HTR-8/SVneo (cell line): ENCODE results near the gene TSBP1.
"Not testable (repeated sequence)": the region's sequence is repeated elsewhere in the genome, so short reads cannot be mapped to it uniquely, and the experiment has no call there.

Experiments used
- DNase-seq: peaks from one replicate; pipeline ENCODE4 v3.0.0; 2011; ENCODE audit warnings: low spot score, mixed read lengths; ENCODE audit not compliant: insufficient read length
- FAIRE-seq: peaks from 2 replicates; lab custom pipeline; 2011; peaks lifted over from hg19 to GRCh38; lab: Jason Lieb, UNC

TSBP1 gene

GRCh38 chr6:32382757-32383420, 11.2 kb upstream of the TSBP1 start:
- no peak for FAIRE-seq

GRCh38 chr6:32379545-32379944, 7.8 kb upstream of the TSBP1 start:
- no peak for DNase-seq
- no peak for FAIRE-seq

More at GRCh38 chr6:32382757-32383420, 11.2 kb upstream of the TSBP1 start:
- no peak for DNase-seq

- no peak for DNase-seq
- no peak for FAIRE-seq
Measured at GRCh38 chr6:32375739-32376529, 4.2 kb upstream of the TSBP1 start.

- DNase-seq (no peak), FAIRE-seq (no peak)
Measured at GRCh38 chr6:32371229-32371628, 474 bp downstream of the TSBP1 start.

- FAIRE-seq = no peak
- no peak for DNase-seq
Measured at GRCh38 chr6:32370505-32370904, 1.2 kb downstream of the TSBP1 start.

- DNase-seq (peak; percentile 41), FAIRE-seq (no peak)
Measured at GRCh38 chr6:32369660-32370059, 2.0 kb downstream of the TSBP1 start.

GRCh38 chr6:32367644-32368043, 4.1 kb downstream of the TSBP1 start:
- FAIRE-seq = no peak
- DNase-seq = no peak

GRCh38 chr6:32359225-32359624, 12.5 kb downstream of the TSBP1 start:
- not testable (repeated sequence) for DNase-seq, FAIRE-seq

- FAIRE-seq, DNase-seq: not testable (repeated sequence)
Measured at GRCh38 chr6:32358548-32358947, 13.2 kb downstream of the TSBP1 start.

- no peak for FAIRE-seq
- DNase-seq = no peak
Measured at GRCh38 chr6:32355018-32355417, 16.7 kb downstream of the TSBP1 start.

- no peak for FAIRE-seq
- no peak for DNase-seq
Measured at GRCh38 chr6:32353348-32353747, 18.4 kb downstream of the TSBP1 start.

GRCh38 chr6:32340242-32340641, 31.5 kb downstream of the TSBP1 start:
- FAIRE-seq (no peak), DNase-seq (no peak)

GRCh38 chr6:32337186-32337805, 34.4 kb downstream of the TSBP1 start:
- FAIRE-seq (no peak), DNase-seq (no peak)

GRCh38 chr6:32332433-32332832, 39.3 kb downstream of the TSBP1 start:
- no peak for FAIRE-seq
- no peak for DNase-seq

- FAIRE-seq = no peak
- DNase-seq = no peak
Measured at GRCh38 chr6:32329141-32329540, 42.6 kb downstream of the TSBP1 start.

GRCh38 chr6:32327103-32327502, 44.6 kb downstream of the TSBP1 start:
- FAIRE-seq = no peak
- no peak for DNase-seq

- FAIRE-seq (no peak), DNase-seq (no peak)
Measured at GRCh38 chr6:32318501-32318900, 53.2 kb downstream of the TSBP1 start.

GRCh38 chr6:32317541-32317940, 54.2 kb downstream of the TSBP1 start:
- DNase-seq (no peak), FAIRE-seq (no peak)

GRCh38 chr6:32313964-32314363, 57.7 kb downstream of the TSBP1 start:
- FAIRE-seq (no peak), DNase-seq (no peak)

- DNase-seq (no peak), FAIRE-seq (no peak)
Measured at GRCh38 chr6:32298632-32299336, 72.9 kb downstream of the TSBP1 start.

- not testable (repeated sequence) for FAIRE-seq
Measured at GRCh38 chr6:32294980-32295379, 76.7 kb downstream of the TSBP1 start.

More at GRCh38 chr6:32294980-32295379, 76.7 kb downstream of the TSBP1 start:
- not testable (repeated sequence) for DNase-seq
